ENCODE data around the gene SMTN. TPM values are rescaled to one million over a fixed set of nuclear protein-coding genes. Genes with fewer than 3 reads are reported as not detected.

Gene SMTN
- total RNA-seq, 1 donor from 2014 or later, result 17.9 TPM

GRCh38 chr22:31127181-31127772 is 46.2 kb downstream of the SMTN start:
- H3K4me3 Mint-ChIP-seq, result no peak overlapping the region
- H3K27ac Mint-ChIP-seq, result no peak overlapping the region
- intact Hi-C loops (cut with micrococcal nuclease), result no loop called here
- H3K27me3 Mint-ChIP-seq, result no peaks in the 10 kb centered on the region
- H3K36me3 Mint-ChIP-seq (ENCODE audit: low read depth), result no peaks in the 10 kb centered on the region
- peaks cover 3% of the 10 kb centered on the region for H3K4me1 Mint-ChIP-seq
- H3K9me3 Mint-ChIP-seq, result no peaks in the 10 kb centered on the region
- DNase-seq, result no peak

GRCh38 chr22:31128156-31128555 is 47.0 kb downstream of the SMTN start:
- no peak for DNase-seq

GRCh38 chr22:31130873-31131272 is 49.8 kb downstream of the SMTN start:
- Mint-ChIP-seq H3K27me3 (no peaks in the 10 kb centered on the region), H3K36me3 (ENCODE audit: low read depth) (no peaks in the 10 kb centered on the region), H3K4me1 (peaks cover 3% of the 10 kb centered on the region), H3K27ac (no peak overlapping the region), H3K9me3 (no peaks in the 10 kb centered on the region), H3K4me3 (no peak overlapping the region)
- no peak for DNase-seq
- intact Hi-C loops (cut with micrococcal nuclease), result no loop called here

More at GRCh38 chr22:31128156-31128555, 47.0 kb downstream of the SMTN start:
- H3K9me3 Mint-ChIP-seq, result no peaks in the 10 kb centered on the region
- H3K4me3 Mint-ChIP-seq, result no peak overlapping the region
- H3K36me3 Mint-ChIP-seq (ENCODE audit: low read depth), result no peaks in the 10 kb centered on the region
- H3K27me3 Mint-ChIP-seq, result no peaks in the 10 kb centered on the region
- intact Hi-C loops (cut with micrococcal nuclease), result no loop called here
- H3K27ac Mint-ChIP-seq, result no peak overlapping the region
- H3K4me1 Mint-ChIP-seq, result peaks cover 3% of the 10 kb centered on the region

GRCh38 chr22:31133911-31134310 is 52.8 kb downstream of the SMTN start:
- Mint-ChIP-seq H3K27me3 (no peaks in the 10 kb centered on the region), H3K27ac (no peak overlapping the region), H3K36me3 (ENCODE audit: low read depth) (no peaks in the 10 kb centered on the region), H3K4me1 (no peaks in the 10 kb centered on the region), H3K9me3 (no peaks in the 10 kb centered on the region), H3K4me3 (no peak overlapping the region)
- no peak for DNase-seq
- intact Hi-C loops (cut with micrococcal nuclease), result no loop called here

DNA sequence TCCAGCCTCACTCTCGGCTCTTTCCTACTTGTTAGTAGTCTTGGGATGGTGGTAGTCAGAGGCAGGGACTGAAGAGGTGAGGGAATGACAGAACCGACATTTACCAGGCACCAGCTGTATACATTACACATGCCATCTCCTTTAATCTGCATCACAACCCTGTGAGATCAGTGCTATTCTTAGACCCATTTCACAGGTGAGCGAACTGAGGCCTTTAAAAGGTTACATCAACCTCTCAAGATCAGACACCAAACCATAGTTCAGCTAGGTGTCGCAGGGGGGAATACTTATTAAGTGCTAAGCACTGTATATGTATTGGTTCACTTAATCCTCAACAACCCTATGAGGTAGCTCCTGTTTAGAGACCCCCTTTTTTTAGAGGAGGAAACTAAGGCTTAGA is 53.6 kb downstream of the SMTN start:
- H3K27me3 Mint-ChIP-seq, result peaks cover under 1% of the 10 kb centered on the region
- intact Hi-C loops (cut with micrococcal nuclease), result no loop called here
- no peaks in the 10 kb centered on the region for H3K9me3 Mint-ChIP-seq
- H3K4me1 Mint-ChIP-seq, result no peaks in the 10 kb centered on the region
- no peak for DNase-seq
- H3K36me3 Mint-ChIP-seq (ENCODE audit: low read depth), result no peaks in the 10 kb centered on the region
- no peak overlapping the region for H3K4me3 Mint-ChIP-seq
- no peak overlapping the region for H3K27ac Mint-ChIP-seq

DNA sequence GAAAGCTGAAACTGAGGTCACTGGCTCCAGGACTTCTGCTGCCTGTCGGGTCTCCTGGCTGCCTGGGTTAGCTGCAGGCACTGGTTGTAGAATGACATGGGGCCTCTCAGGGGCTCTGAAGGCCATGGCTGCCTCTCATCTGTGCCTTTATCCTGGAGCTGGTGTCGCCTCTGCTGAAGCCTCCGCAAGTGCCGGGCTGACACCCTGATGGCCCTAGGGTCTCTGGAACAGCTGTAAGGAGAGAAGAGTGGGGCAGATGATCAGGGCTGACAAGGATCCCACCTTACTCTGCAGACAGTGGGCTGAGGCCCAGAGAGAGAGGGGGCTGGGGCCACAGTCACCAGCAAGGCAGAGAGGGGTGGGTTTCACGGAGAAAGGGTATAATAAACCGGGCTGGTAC is 54.6 kb downstream of the SMTN start:
- DNase-seq, result no peak
- Mint-ChIP-seq H3K4me3 (no peak overlapping the region), H3K27ac (no peak overlapping the region), H3K4me1 (no peaks in the 10 kb centered on the region), H3K27me3 (peaks cover 2% of the 10 kb centered on the region), H3K36me3 (ENCODE audit: low read depth) (no peaks in the 10 kb centered on the region), H3K9me3 (no peaks in the 10 kb centered on the region)
- intact Hi-C loops (cut with micrococcal nuclease), result no loop called here

DNA sequence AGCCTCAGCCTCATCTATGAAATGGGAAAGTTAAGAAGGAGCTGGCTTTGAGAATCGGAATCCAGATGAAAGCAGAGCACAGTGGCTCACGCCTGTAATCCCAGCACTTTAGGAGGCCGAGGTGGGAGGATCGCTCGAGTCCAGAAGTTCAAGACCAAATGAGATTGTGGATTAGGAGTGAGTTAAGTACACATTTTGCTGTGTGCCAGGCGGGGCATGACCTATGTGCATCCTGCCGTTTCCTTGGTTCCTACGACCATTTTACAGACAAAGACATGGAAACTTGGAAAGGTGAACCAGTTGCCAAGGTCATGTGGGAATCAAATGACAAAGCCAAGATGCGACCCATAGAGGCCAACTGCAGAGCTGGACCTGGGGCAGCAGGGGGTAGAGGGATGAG is 55.0 kb downstream of the SMTN start:
- intact Hi-C loops (cut with micrococcal nuclease), result no loop called here
- H3K27me3 Mint-ChIP-seq, result peaks cover 2% of the 10 kb centered on the region
- no peak for DNase-seq
- no peak overlapping the region for H3K4me3 Mint-ChIP-seq
- no peaks in the 10 kb centered on the region for H3K9me3 Mint-ChIP-seq
- no peak overlapping the region for H3K27ac Mint-ChIP-seq
- no peaks in the 10 kb centered on the region for H3K4me1 Mint-ChIP-seq
- H3K36me3 Mint-ChIP-seq (ENCODE audit: low read depth), result no peaks in the 10 kb centered on the region

GRCh38 chr22:31136711-31137110 is 55.6 kb downstream of the SMTN start:
- no peaks in the 10 kb centered on the region for H3K36me3 Mint-ChIP-seq (ENCODE audit: low read depth)
- no peak overlapping the region for H3K27ac Mint-ChIP-seq
- H3K27me3 Mint-ChIP-seq, result peaks cover 2% of the 10 kb centered on the region
- DNase-seq, result no peak
- no peaks in the 10 kb centered on the region for H3K9me3 Mint-ChIP-seq
- intact Hi-C loops (cut with micrococcal nuclease), result no loop called here
- H3K4me1 Mint-ChIP-seq, result no peaks in the 10 kb centered on the region
- H3K4me3 Mint-ChIP-seq, result no peak overlapping the region

- intact Hi-C loops (cut with micrococcal nuclease), result no loop called here
- Mint-ChIP-seq H3K4me1 (no peaks in the 10 kb centered on the region), H3K9me3 (no peaks in the 10 kb centered on the region), H3K36me3 (ENCODE audit: low read depth) (no peaks in the 10 kb centered on the region), H3K27me3 (peaks cover 2% of the 10 kb centered on the region), H3K27ac (no peak overlapping the region), H3K4me3 (no peak overlapping the region)
- no peak for DNase-seq
These were observed 56.6 kb downstream of the SMTN start for GRCh38 chr22:31137721-31138120.

- no peak overlapping the region for H3K27ac Mint-ChIP-seq
- peaks cover 2% of the 10 kb centered on the region for H3K27me3 Mint-ChIP-seq
- H3K4me1 Mint-ChIP-seq, result no peaks in the 10 kb centered on the region
- no peak for DNase-seq
- H3K36me3 Mint-ChIP-seq (ENCODE audit: low read depth), result no peaks in the 10 kb centered on the region
- no peak overlapping the region for H3K4me3 Mint-ChIP-seq
- no peaks in the 10 kb centered on the region for H3K9me3 Mint-ChIP-seq
- intact Hi-C loops (cut with micrococcal nuclease), result no loop called here
These were observed 57.0 kb downstream of the SMTN start for GRCh38 chr22:31138126-31138525.

GRCh38 chr22:31139066-31139465 is 57.9 kb downstream of the SMTN start:
- Mint-ChIP-seq H3K27ac (no peak overlapping the region), H3K4me3 (no peak overlapping the region), H3K36me3 (ENCODE audit: low read depth) (no peaks in the 10 kb centered on the region), H3K4me1 (peaks cover 3% of the 10 kb centered on the region), H3K27me3 (peaks cover 2% of the 10 kb centered on the region), H3K9me3 (no peaks in the 10 kb centered on the region)
- intact Hi-C loops (cut with micrococcal nuclease), result no loop called here
- DNase-seq, result no peak

GRCh38 chr22:31139866-31140716 is 59.0 kb downstream of the SMTN start, which contains the start of gene PLA2G3:
PLA2G3 (minus strand) TSS chr22:31140508; CDS start chr22:31140354, 154 bp downstream.
- Mint-ChIP-seq H3K4me1 (peaks cover 6% of the 10 kb centered on the region), H3K27ac (no peak within 1 kb of the TSS), H3K4me3 (no peak within 1 kb of the TSS), H3K9me3 (no peaks in the 10 kb centered on the region), H3K36me3 (ENCODE audit: low read depth) (no peaks in the 10 kb centered on the region), H3K27me3 (peaks cover 2% of the 10 kb centered on the region)
- intact Hi-C loops (cut with micrococcal nuclease), result no loop called here
- no peak for DNase-seq

GRCh38 chr22:31140746-31141145 is 59.6 kb downstream of the SMTN start:
- Mint-ChIP-seq H3K9me3 (no peaks in the 10 kb centered on the region), H3K36me3 (ENCODE audit: low read depth) (no peaks in the 10 kb centered on the region), H3K4me1 (peaks cover 6% of the 10 kb centered on the region), H3K4me3 (no peak overlapping the region), H3K27me3 (peaks cover 2% of the 10 kb centered on the region), H3K27ac (no peak overlapping the region)
- intact Hi-C loops (cut with micrococcal nuclease), result no loop called here
- no peak for DNase-seq

GRCh38 chr22:31141551-31141950 is 60.4 kb downstream of the SMTN start:
- Mint-ChIP-seq H3K36me3 (ENCODE audit: low read depth) (no peaks in the 10 kb centered on the region), H3K27ac (no peak overlapping the region), H3K27me3 (peaks cover 2% of the 10 kb centered on the region), H3K9me3 (no peaks in the 10 kb centered on the region), H3K4me1 (peaks cover 6% of the 10 kb centered on the region), H3K4me3 (no peak overlapping the region)
- intact Hi-C loops (cut with micrococcal nuclease), result no loop called here
- no peak for DNase-seq

All from activated CD4-positive, alpha-beta T cell treated with anti-CD3 and anti-CD28 coated beads, Interleukin-2, amount 10 ng/mL, durations not matched to agents 24 days and 14 days (primary cell).